Measurements from ENCODE around the gene CA10.

CA10 gene

GRCh38 chr17:51759260-51759659, 399.3 kb downstream of the CA10 start:
- no peak for DNase-seq

GRCh38 chr17:51751072-51751471, 407.4 kb downstream of the CA10 start:
- no peak for DNase-seq

GRCh38 chr17:51748749-51749604, 409.5 kb downstream of the CA10 start:
- DNase-seq = no peak

GRCh38 chr17:51746421-51746820, 412.1 kb downstream of the CA10 start:
- DNase-seq = no peak

DNA sequence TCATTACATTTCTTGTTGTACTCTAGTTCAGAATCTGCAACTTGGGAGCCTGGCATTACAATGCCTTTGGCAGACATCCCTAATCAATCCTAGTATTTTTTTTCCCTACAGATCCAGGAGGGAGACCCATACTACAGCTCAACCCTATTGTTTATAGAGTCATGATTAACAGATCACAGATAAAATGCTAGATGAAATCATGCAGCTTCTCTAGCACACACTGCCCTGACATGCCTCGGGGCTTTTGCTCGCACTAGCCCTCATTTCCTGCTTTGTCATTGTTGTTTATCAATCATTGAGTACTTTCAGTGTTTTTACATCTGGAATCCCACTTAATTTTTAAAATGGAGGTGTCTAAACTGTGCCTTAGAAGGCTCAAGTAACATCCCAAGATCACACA, 412.5 kb downstream of the CA10 start:
- DNase-seq = peak in 1 of 2 experiments; percentile 54

DNA sequence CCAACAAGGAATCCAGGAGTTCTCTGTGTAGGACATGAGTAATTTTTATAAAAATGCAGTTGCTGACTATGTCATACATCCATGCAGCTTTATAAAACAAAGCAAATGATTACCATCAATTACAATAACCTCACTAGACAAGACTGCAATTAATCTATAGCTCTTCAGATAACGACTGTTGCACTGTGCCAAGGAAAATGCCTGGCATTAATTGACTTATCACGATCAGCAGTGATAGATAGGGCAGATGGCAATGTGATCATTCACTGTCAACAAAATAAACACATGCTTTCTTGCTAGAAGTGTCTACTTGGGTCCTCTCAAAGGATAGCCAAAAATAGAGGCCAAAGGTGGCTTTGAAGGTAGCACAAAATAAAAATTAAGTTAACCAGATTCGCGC, 415.0 kb downstream of the CA10 start:
- DNase-seq = no peak

- no peak for DNase-seq
Observed at GRCh38 chr17:51742571-51742970, 415.9 kb downstream of the CA10 start.

DNA sequence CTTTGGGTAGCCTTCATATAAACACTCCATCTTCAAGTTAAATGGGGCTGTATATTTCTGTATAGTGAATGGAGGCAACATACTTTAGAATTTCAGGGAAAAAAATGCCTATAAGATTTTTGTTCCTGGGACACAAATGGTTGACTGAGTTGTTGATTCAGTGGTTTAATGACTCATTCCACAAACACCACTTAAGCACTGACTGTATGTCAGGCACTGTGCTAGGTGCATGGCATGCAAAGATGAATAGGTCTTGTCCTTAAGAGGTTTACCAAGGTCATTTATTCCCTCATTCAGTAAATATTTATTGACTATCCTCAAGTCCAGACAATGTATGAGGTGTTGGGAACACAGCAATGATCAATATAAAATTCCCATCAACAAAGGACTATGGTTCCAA, 417.1 kb downstream of the CA10 start:
- DNase-seq = no peak

GRCh38 chr17:51740531-51740930, 418.0 kb downstream of the CA10 start:
- no peak for DNase-seq

DNA sequence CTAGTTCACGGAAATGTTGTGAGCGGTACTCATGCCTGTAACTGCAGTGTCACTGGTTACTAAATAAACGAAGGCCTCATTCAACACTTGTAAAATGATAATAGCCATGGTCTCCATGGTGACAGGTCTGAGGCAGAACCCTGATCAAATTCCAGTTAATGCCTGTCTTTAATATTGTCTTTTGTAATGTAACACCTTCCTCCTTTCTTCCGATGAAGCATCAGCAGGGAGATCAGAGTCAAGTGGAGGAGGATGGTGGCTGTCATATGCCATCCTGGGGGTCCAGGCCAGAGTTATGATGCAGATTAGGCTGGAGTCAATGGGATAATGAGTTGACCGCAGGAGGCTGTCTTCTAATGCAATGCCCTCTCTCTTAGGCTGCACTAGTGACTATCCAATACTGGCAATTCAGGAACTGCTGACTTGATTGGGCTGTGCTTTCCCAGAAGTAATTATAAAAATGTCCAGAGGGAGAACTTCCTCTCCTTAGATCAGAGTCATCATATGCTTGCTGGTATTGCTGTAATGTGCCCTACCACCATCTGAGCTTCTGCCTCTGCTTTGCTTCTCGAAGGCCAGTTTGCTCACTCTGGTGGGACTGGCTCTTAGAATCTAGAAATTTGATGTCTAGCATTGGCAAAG, 419.1 kb downstream of the CA10 start:
- peak; percentile 82 to 91 for DNase-seq

DNA sequence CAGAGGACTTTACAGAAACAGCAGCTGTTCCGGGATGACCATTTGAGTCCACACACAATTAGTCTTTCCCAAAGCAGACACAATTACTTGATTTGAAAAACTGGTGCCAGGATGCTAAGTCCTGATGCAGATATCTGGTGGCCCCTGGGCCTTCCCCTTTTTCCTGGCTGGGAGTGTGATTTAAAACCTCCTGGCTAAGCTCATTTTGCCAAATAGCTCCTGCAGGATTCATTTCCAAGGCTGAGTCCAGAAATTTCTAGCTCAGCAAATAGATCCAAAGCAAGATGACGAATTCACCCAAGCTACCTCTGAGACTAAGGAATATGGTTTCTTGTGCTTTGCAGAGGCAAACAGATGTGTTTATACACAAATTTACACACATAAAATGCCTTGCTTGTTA, 422.2 kb downstream of the CA10 start:
- no peak for DNase-seq

- DNase-seq = no peak
Observed at GRCh38 chr17:51734976-51735375, 423.5 kb downstream of the CA10 start.

DNA sequence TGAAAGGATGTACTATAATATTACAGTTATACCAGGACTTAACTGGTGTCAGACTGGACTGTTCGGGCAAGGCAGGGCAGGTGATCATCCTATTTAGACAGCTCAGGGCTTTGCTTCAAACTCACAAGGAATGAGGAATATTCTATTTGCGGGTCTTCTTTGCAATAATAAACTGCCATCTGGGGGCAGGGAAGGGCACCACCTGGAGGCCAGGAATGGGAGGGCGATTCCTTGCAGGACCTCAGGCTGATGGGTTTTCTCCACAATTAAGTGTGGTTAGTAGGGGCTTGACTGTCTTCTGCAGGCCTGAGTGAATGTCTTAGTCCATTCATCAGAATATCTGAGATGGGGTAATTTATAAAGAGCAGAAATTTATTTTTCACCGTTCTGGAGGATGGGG, 424.1 kb downstream of the CA10 start:
- no peak for DNase-seq

GRCh38 chr17:51733166-51733565, 425.3 kb downstream of the CA10 start:
- no peak for DNase-seq

GRCh38 chr17:51731941-51732722, 426.4 kb downstream of the CA10 start:
- DNase-seq = no peak

- DNase-seq = no peak
Observed at GRCh38 chr17:51730303-51731050, 428.0 kb downstream of the CA10 start.

GRCh38 chr17:51725185-51725584, 433.3 kb downstream of the CA10 start:
- no peak for DNase-seq

- no peak for DNase-seq
Observed at GRCh38 chr17:51724043-51724580, 434.4 kb downstream of the CA10 start.

DNA sequence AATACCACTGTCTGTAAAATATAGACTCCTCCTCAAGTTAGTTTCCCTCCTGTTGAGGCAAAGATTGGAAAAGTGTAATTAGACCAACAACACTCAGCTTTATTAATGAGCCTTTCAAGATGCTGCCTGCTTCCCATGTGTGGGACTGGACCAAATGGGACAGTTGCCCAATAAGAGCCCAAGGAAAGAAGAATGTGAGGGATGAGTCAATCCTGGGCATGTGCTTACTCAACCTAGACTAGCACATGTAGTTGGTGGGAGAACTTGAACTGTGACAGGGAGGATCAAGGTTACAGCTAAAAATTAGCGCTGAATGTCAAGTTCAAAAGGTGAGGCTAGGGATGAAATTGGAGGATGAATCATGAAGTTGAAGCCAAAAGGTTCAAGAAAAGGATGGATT, 435.5 kb downstream of the CA10 start:
- no peak for DNase-seq

- no peak for DNase-seq
Observed at GRCh38 chr17:51721730-51722129, 436.8 kb downstream of the CA10 start.

DNA sequence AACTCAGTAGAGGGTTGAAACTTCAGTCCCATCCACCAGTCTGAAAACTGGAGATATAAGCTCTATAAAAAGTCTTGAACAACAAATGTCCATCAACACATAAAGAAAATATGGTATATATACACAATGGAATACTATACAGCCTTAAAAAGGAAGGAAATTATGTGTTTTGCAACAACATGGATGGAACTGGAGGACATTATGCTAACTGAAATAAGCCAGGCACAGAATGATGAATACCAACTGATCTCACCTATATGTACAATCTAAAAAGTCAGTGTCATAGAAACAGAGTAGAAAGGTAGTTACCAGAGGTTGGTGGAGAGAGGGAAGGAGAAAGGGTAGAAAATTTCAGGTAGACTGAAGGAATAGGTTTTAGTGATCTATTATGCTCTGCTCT, 438.1 kb downstream of the CA10 start:
- no peak for DNase-seq

- no peak for DNase-seq
Observed at GRCh38 chr17:51718983-51719382, 439.5 kb downstream of the CA10 start.

DNA sequence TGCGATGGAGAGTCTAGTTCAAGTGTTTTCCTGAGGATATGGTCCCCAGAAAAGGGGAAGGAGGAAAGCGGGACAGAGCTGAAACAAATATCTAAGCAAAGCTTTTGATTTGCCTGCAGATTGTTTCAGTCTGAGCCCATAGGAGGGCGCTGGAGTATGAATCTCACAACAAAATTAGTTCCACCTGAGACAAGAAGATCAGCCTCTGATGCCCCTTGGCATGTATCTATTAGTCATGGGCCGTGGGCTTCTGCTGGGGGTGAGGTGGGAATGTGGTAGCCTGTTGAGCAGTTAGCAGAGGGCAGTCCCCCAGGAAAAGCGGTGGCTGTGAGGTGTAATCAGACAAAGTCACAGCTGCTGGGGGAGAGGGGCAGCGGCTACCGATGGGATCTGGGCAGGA, 446.9 kb downstream of the CA10 start:
- no peak for DNase-seq
